Effector memory CD4-positive, alpha-beta T cell (primary cell): Measurements from ENCODE around the gene KCNJ6.

ENCODE experiments used
- DNase-seq, 3 donors: peaks; one replicate each; pipeline ENCODE4 v3.0.0-alpha.2; 2020
- H3K27ac ChIP-seq: 2 replicates; pipeline ENCODE4 v1.7.0; 2013; ENCODE audit warnings: mild to moderate bottlenecking, low read length, moderate library complexity; ENCODE audit not compliant: insufficient read depth, poor library complexity, severe bottlenecking
- H3K27me3 ChIP-seq: replicated peaks from 2 replicates; pipeline ENCODE4 v1.7.0; 2013; ENCODE audit warnings: mild to moderate bottlenecking, low read length; ENCODE audit not compliant: insufficient read depth, control insufficient read depth, poor library complexity, severe bottlenecking
- H3K36me3 ChIP-seq: 2 replicates; pipeline ENCODE4 v1.7.0; 2013; ENCODE audit warnings: mild to moderate bottlenecking, low read length, moderate library complexity; ENCODE audit not compliant: control insufficient read depth, insufficient read depth
- H3K4me1 ChIP-seq: 2 replicates; pipeline ENCODE4 v1.7.0; 2013; ENCODE audit warnings: low read length, mild to moderate bottlenecking; ENCODE audit not compliant: control insufficient read depth, insufficient read depth, poor library complexity, severe bottlenecking
- H3K4me3 ChIP-seq: 2 replicates; pipeline ENCODE4 v1.7.0; 2013; ENCODE audit warnings: low read length, low read depth, mild to moderate bottlenecking; ENCODE audit not compliant: insufficient read depth, poor library complexity, severe bottlenecking
- H3K9me3 ChIP-seq: 2 replicates; pipeline ENCODE4 v1.7.0; 2013; ENCODE audit warnings: mild to moderate bottlenecking, low read length, moderate library complexity; ENCODE audit not compliant: control insufficient read depth

Gene KCNJ6

GRCh38 chr21:37870221-37870620 lies 46.0 kb downstream of the KCNJ6 start:
- Histone ChIP-seq H3K9me3 (no peaks in the 10 kb centered on the region), H3K27me3 (no peaks in the 10 kb centered on the region), H3K36me3 (no peaks in the 10 kb centered on the region), H3K4me3 (no peak overlapping the region), H3K4me1 (no peaks in the 10 kb centered on the region), H3K27ac (no peak overlapping the region)
- no peak for DNase-seq

- no peak overlapping the region for H3K4me3 ChIP-seq
- H3K27me3 ChIP-seq, result no peaks in the 10 kb centered on the region
- no peak for DNase-seq
- no peaks in the 10 kb centered on the region for H3K4me1 ChIP-seq
- no peak overlapping the region for H3K27ac ChIP-seq
- H3K9me3 ChIP-seq, result no peaks in the 10 kb centered on the region
- no peaks in the 10 kb centered on the region for H3K36me3 ChIP-seq
These were observed 46.6 kb downstream of the KCNJ6 start for GRCh38 chr21:37869661-37870060.

GRCh38 chr21:37868446-37869295 lies 47.6 kb downstream of the KCNJ6 start:
- no peak for DNase-seq
- no peaks in the 10 kb centered on the region for H3K4me1 ChIP-seq
- no peak overlapping the region for H3K27ac ChIP-seq

GRCh38 chr21:37866027-37866426 lies 50.2 kb downstream of the KCNJ6 start:
- no peaks in the 10 kb centered on the region for H3K9me3 ChIP-seq
- no peaks in the 10 kb centered on the region for H3K4me1 ChIP-seq
- no peak overlapping the region for H3K27ac ChIP-seq
- no peak for DNase-seq
- no peak overlapping the region for H3K4me3 ChIP-seq
- H3K27me3 ChIP-seq, result no peaks in the 10 kb centered on the region
- no peaks in the 10 kb centered on the region for H3K36me3 ChIP-seq

More at GRCh38 chr21:37868446-37869295, 47.6 kb downstream of the KCNJ6 start:
- Histone ChIP-seq H3K27me3 (no peaks in the 10 kb centered on the region), H3K9me3 (no peaks in the 10 kb centered on the region), H3K4me3 (no peak overlapping the region), H3K36me3 (no peaks in the 10 kb centered on the region)

GRCh38 chr21:37865156-37865555 lies 51.1 kb downstream of the KCNJ6 start:
- Histone ChIP-seq H3K4me3 (no peak overlapping the region), H3K27me3 (no peaks in the 10 kb centered on the region), H3K9me3 (no peaks in the 10 kb centered on the region), H3K4me1 (no peaks in the 10 kb centered on the region), H3K27ac (no peak overlapping the region), H3K36me3 (no peaks in the 10 kb centered on the region)
- DNase-seq, result no peak

- no peaks in the 10 kb centered on the region for H3K27me3 ChIP-seq
- DNase-seq, result no peak
- H3K9me3 ChIP-seq, result no peaks in the 10 kb centered on the region
- no peaks in the 10 kb centered on the region for H3K4me1 ChIP-seq
- H3K27ac ChIP-seq, result no peak overlapping the region
- H3K36me3 ChIP-seq, result no peaks in the 10 kb centered on the region
- no peak overlapping the region for H3K4me3 ChIP-seq
These were observed 52.4 kb downstream of the KCNJ6 start for GRCh38 chr21:37863842-37864241.

GRCh38 chr21:37862536-37862935 lies 53.7 kb downstream of the KCNJ6 start:
- no peak overlapping the region for H3K4me3 ChIP-seq
- no peaks in the 10 kb centered on the region for H3K36me3 ChIP-seq
- no peak for DNase-seq
- no peaks in the 10 kb centered on the region for H3K9me3 ChIP-seq
- H3K27me3 ChIP-seq, result no peaks in the 10 kb centered on the region
- no peaks in the 10 kb centered on the region for H3K4me1 ChIP-seq
- H3K27ac ChIP-seq, result no peak overlapping the region

- H3K27ac ChIP-seq, result no peak overlapping the region
- no peak overlapping the region for H3K4me3 ChIP-seq
- no peak for DNase-seq
- H3K27me3 ChIP-seq, result no peaks in the 10 kb centered on the region
- H3K4me1 ChIP-seq, result no peaks in the 10 kb centered on the region
- no peaks in the 10 kb centered on the region for H3K9me3 ChIP-seq
- H3K36me3 ChIP-seq, result no peaks in the 10 kb centered on the region
These were observed 54.7 kb downstream of the KCNJ6 start for GRCh38 chr21:37861561-37861960.

GRCh38 chr21:37860416-37860815 lies 55.8 kb downstream of the KCNJ6 start:
- Histone ChIP-seq H3K4me3 (no peak overlapping the region), H3K9me3 (no peaks in the 10 kb centered on the region), H3K27ac (no peak overlapping the region), H3K4me1 (no peaks in the 10 kb centered on the region), H3K36me3 (no peaks in the 10 kb centered on the region), H3K27me3 (no peaks in the 10 kb centered on the region)
- DNase-seq, result no peak

- Histone ChIP-seq H3K27me3 (peaks cover 4% of the 10 kb centered on the region), H3K36me3 (no peaks in the 10 kb centered on the region)
- no peak for DNase-seq
These were observed 60.3 kb downstream of the KCNJ6 start for GRCh38 chr21:37855647-37856625.

More at GRCh38 chr21:37855647-37856625, 60.3 kb downstream of the KCNJ6 start:
- H3K27ac ChIP-seq, result no peak overlapping the region
- H3K4me1 ChIP-seq, result no peaks in the 10 kb centered on the region
- no peaks in the 10 kb centered on the region for H3K9me3 ChIP-seq
- H3K4me3 ChIP-seq, result no peak overlapping the region
